Upper lobe of left lung (tissue), 4 donors: ENCODE results near the gene ADNP2.

Source experiments
- CTCF ChIP-seq, 6 experiments: fragments of 450-650 bp in 4 of 6; fragments of 200-600 bp in 2 of 6; sonication (generic) in 2 of 6; IDR thresholded peaks; one replicate each; pipeline ENCODE4 v1.5.1; 2016 to 2019; ENCODE audit warnings: antibody characterized with exemption in 6 of 6
- EP300 ChIP-seq, 4 donors: sonication (generic); formaldehyde crosslinking; IDR thresholded peaks; one replicate each; pipeline ENCODE4 v1.5.1; 2017; ENCODE audit warnings: antibody characterized with exemption in 4 of 4, control low read depth in 2 of 4
- POLR2A ChIP-seq, 4 donors: fragments of 450-650 bp; IDR thresholded peaks; one replicate each; pipeline ENCODE4 v1.5.1; 2016 to 2017; ENCODE audit warnings: antibody characterized with exemption in 4 of 4, mild to moderate bottlenecking in 2 of 4
- POLR2AphosphoS5 ChIP-seq, 2 donors: sonication (generic); formaldehyde crosslinking; IDR thresholded peaks; one replicate each; pipeline ENCODE4 v1.5.1; 2017; ENCODE audit warnings: antibody characterized with exemption in 2 of 2

- no peak for TF ChIP-seq CTCF (IDR thresholded peaks at IDR 0.05)
- no peak for TF ChIP-seq POLR2A (IDR thresholded peaks at IDR 0.05)
- no peak for TF ChIP-seq POLR2AphosphoS5 (IDR thresholded peaks at IDR 0.05)
- no peak for TF ChIP-seq EP300 (IDR thresholded peaks at IDR 0.05)
Measured at GRCh38 chr18:80132180-80132812, 23.2 kb downstream of the ADNP2 start.
